HG03135 (cell line): ENCODE results near the gene TGFBR3.

Experiments
- ATAC-seq: cut with Tn5 transposase; IDR thresholded peaks from one replicate; pipeline ENCODE4 v1.9.1; 2021; ENCODE audit warnings: mild to moderate bottlenecking, moderate library complexity; ENCODE audit not compliant: unreplicated experiment

TGFBR3 gene

GRCh38 chr1:91783423-91784170, 102.4 kb downstream of the TGFBR3 start:
- ATAC-seq, result no peak

GRCh38 chr1:91781901-91782622, 103.9 kb downstream of the TGFBR3 start:
- no peak for ATAC-seq

- ATAC-seq, result no peak
Measured at GRCh38 chr1:91781371-91781825, 104.6 kb downstream of the TGFBR3 start.

GRCh38 chr1:91779548-91780021, 106.4 kb downstream of the TGFBR3 start:
- no peak for ATAC-seq

- no peak for ATAC-seq
Measured at GRCh38 chr1:91778964-91779363, 107.0 kb downstream of the TGFBR3 start.

- no peak for ATAC-seq
Measured at GRCh38 chr1:91777630-91778300, 108.2 kb downstream of the TGFBR3 start.

GRCh38 chr1:91777196-91777595, 108.8 kb downstream of the TGFBR3 start:
- ATAC-seq, result no peak

GRCh38 chr1:91776068-91776794, 109.7 kb downstream of the TGFBR3 start:
- no peak for ATAC-seq

GRCh38 chr1:91775227-91775626, 110.7 kb downstream of the TGFBR3 start:
- ATAC-seq, result no peak

- no peak for ATAC-seq
Measured at GRCh38 chr1:91774520-91775203, 111.3 kb downstream of the TGFBR3 start.

- no peak for ATAC-seq
Measured at GRCh38 chr1:91771717-91772116, 114.2 kb downstream of the TGFBR3 start.

- ATAC-seq, result no peak
Measured at GRCh38 chr1:91770667-91771268, 115.2 kb downstream of the TGFBR3 start.

- no peak for ATAC-seq
Measured at GRCh38 chr1:91769742-91770141, 116.2 kb downstream of the TGFBR3 start.

- no peak for ATAC-seq
Measured at GRCh38 chr1:91768786-91769725, 116.9 kb downstream of the TGFBR3 start.

GRCh38 chr1:91768120-91768519, 117.8 kb downstream of the TGFBR3 start:
- ATAC-seq, result no peak

- ATAC-seq, result no peak
Measured at GRCh38 chr1:91766883-91767282, 119.1 kb downstream of the TGFBR3 start.

GRCh38 chr1:91765880-91766443, 120.0 kb downstream of the TGFBR3 start:
- no peak for ATAC-seq

- ATAC-seq, result no peak
Measured at GRCh38 chr1:91765293-91765692, 120.7 kb downstream of the TGFBR3 start.
